Esophagus squamous epithelium (tissue), 4 donors: ENCODE data around the gene GRIN1.
A peak's percentile ranks its signal among the peaks of the same experiment; 100 is the strongest.

Experiments used
- POLR2A ChIP-seq, 4 donors: fragments of 450-650 bp; IDR thresholded peaks; one replicate each; pipeline ENCODE4 v1.6.1; 2017; ENCODE audit warnings: antibody characterized with exemption in 4 of 4, mild to moderate bottlenecking in 4 of 4, moderate library complexity in 3 of 4
- TF ChIP-seq, protein P1 (sequence below), 6 experiments: fragments of 450-650 bp in 4 of 6; fragments of 200-600 bp in 2 of 6; sonication (generic) in 2 of 6; IDR thresholded peaks; one replicate each; pipeline ENCODE4 v1.5.1; 2016 to 2019; ENCODE audit warnings: antibody characterized with exemption in 6 of 6, mild to moderate bottlenecking in 4 of 6, moderate library complexity in 4 of 6

DNA sequence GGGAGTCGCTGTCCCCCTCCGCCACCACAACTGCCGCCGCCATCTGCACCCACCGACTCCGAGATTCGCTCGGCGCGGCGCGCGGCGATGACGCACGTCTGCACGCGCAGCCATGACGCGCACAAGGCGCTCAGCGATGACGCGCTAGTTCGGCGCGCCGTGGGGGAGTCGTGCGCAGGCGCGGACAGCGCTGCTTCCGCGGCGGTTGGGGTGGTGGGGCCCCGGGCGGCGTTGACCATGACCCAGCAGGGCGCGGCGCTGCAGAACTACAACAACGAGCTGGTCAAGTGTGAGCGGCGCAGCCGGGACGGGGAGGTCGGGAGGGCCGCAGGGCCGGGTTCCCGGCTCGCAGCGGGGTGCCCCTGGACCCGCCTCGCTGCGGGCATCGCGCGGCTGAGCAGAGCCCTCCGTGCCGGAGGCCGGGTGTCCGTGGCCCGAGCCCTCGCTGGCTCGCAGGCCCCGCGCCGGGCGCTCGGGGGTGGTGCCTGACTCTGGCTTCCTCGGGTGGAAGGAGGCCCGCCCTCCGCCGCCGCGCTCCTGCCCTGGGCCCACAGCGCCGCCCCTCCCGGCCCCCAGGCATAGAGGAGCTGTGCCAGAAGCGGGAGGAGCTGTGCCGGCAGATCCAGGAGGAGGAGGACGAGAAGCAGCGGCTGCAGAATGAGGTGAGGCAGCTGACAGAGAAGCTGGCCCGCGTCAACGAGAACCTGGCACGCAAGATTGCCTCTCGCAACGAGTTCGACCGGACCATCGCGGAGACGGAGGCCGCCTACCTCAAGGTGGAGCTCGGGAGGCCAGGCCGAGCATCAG lies 49.7 kb downstream of the GRIN1 start, which contains the start of the genes ANAPC2 and SSNA1:
- TF ChIP-seq, protein P1, sequence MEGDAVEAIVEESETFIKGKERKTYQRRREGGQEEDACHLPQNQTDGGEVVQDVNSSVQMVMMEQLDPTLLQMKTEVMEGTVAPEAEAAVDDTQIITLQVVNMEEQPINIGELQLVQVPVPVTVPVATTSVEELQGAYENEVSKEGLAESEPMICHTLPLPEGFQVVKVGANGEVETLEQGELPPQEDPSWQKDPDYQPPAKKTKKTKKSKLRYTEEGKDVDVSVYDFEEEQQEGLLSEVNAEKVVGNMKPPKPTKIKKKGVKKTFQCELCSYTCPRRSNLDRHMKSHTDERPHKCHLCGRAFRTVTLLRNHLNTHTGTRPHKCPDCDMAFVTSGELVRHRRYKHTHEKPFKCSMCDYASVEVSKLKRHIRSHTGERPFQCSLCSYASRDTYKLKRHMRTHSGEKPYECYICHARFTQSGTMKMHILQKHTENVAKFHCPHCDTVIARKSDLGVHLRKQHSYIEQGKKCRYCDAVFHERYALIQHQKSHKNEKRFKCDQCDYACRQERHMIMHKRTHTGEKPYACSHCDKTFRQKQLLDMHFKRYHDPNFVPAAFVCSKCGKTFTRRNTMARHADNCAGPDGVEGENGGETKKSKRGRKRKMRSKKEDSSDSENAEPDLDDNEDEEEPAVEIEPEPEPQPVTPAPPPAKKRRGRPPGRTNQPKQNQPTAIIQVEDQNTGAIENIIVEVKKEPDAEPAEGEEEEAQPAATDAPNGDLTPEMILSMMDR (IDR thresholded peaks at IDR 0.05), result peak in 4 of 6 experiments; percentile 16 to 73 (median 36)
- peak in 3 of 4 donors; percentile 89 to 93 (median 92) for TF ChIP-seq POLR2A (IDR thresholded peaks at IDR 0.05)
